Stimulated activated CD4-positive, alpha-beta T cell treated with anti-CD3 and anti-CD28 coated beads, TNF-alpha, amount 100 ng/mL, for 48 hours (primary cell): ENCODE data around the gene MTUS2.
A peak's percentile ranks its signal among the peaks of the same experiment; 100 is the strongest.

Experiments
- DNase-seq, 3 donors: peaks; one replicate each; pipeline ENCODE4 v3.0.0-alpha.2; 2020; ENCODE audit warnings: low read depth in 3 of 3

The MTUS2 gene

DNA sequence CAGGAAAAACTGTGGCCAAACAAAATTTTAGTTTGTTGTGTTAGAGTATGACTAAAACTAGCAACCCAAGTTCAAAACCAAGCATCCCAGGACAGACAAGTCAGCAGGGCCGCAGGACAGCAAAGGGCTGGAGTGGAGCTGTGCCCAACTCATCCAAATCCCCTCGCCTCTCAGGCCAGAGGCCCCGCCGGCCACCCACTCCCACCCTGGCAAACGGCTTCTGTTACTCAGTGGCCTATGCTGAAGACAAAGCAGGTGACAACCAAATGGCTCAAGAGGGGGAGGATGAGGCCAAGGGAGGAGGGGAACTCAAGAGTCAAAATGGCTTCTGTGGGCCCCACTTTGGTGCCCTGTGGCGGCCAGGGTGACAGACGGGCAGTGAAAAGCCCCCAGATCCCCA lies 705.6 kb downstream of the MTUS2 start:
- DNase-seq = no peak

DNA sequence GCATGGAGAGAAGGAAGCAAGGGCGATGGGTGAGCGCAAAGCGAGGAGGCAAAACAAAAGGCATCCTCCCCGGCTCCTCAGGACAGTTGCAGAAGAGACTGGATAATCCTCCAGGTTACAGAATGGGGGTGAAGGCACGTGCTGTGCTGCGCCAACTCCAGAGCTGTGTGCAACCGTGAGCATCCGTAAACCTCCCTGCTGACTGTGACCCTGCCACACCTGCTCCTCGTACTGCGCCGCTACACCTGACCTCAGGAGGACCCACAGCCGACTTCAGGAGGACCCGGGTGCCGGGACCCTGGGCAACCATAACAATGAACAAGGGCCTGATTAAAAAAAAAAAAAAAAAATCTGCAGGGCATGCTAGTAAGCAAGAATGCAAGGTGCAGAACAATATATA lies 706.6 kb downstream of the MTUS2 start:
- no peak for DNase-seq

DNA sequence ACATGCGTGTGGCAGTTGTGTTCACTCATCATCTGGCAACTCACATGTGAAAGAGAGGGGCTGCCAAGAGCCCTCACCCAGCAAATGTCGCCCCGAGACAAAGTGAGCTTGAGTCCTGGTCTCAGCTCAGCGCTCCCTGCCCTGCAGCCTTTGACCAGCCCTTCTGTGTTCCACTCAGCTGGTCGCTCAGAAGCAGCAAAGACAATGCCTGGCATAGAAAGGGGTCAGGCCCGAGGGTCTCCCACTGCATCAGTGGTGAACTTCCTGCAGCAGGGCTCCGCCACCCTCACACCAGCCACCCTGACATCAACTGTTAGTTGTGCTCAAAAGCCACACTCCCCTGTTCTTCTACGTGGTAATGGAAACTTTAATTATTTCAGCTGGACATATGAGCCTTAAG lies 707.4 kb downstream of the MTUS2 start:
- DNase-seq = no peak

DNA sequence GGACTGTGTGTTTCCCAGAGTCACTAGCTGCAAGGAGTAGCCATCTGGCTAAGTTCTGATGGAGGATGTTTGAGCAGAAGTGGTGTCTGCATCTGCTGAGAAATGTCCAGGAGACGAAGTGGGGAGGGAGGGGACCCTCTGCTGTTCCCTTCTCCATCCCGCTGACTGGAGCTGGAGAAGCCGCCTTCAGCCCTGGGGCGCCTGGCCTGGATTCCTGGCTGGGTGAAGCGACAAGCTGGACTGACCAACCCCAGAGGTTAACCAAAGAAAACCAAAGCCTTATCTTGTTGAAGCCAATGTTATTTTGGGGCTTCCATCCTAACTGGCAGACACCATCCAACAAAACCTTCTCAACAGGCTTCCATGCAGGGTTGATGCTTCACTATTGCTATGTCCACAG lies 707.8 kb downstream of the MTUS2 start:
- DNase-seq = no peak

DNA sequence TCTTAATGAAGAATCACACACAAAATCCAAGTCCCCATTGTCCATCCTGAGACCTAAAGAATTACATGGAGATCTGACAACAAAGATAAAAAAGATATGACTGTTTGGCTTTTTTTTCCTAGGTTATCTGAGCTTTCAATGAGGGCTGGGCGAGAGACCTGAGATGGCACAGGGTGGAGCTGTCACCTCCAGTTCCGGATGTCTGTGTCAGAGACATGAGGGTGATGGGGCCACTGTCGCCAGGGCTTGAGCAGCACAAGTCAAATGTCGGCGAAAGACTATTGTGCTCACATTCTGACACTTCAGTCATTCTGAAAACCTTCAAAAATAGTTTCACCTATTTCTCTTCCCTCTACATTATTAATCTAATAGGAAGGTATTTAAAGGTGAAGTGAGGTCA lies 709.6 kb downstream of the MTUS2 start:
- no peak for DNase-seq

DNA sequence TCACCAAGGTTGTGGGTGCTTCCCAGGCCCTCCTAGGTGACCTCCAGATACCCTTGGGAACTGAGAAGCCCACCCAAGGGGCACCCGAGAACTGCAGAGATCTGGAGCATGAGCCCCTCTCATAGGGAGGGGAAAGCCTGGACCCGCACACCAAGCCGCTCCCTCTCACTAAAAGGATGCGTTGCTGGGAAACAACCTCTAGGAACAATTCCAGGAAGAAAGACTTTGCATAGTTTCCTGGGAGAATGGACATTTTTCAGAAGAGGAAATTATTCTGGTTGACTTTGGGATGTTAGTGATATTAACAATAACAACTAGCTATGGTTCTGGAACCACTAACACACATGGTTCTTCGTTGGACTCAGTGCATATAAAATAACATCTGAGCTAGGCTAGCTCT lies 710.8 kb downstream of the MTUS2 start:
- DNase-seq = no peak

DNA sequence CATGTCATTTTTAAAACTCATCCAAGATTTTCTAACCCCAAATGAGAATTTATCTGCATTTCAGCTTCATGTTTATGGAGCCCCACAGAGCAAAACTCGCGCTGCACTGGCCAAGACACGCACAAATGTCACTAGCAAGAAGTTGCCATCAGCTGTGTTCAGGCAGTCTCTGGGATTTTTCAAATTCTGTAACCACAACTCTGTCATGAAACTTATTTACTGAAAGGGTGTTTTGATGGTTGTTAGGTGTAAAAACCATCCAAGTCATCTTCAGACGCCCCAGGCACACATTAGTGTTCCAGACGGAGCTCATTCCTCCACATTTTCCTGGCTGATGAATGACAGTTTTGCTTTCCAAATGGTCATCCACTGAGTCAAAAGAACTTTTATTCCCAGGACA lies 712.0 kb downstream of the MTUS2 start:
- DNase-seq = no peak

DNA sequence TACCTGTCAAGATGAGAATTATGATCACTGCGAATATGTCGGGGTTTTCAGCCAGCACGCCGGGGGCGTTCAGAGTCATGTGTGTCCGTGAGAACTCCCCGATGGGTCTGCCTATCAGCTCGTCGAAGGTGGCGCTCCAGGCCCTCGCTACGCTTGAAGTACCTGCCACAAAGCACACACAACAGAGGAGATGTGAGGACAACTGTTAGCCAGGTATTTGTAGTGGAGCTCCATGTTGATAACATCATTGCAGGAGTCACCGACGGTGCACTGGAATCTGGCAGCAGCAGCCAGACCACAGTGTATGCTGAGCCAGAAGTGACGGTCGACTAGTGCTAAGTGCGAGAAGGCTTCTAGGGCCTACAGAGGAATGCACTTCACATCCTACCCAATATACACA lies 712.7 kb downstream of the MTUS2 start:
- no peak for DNase-seq

DNA sequence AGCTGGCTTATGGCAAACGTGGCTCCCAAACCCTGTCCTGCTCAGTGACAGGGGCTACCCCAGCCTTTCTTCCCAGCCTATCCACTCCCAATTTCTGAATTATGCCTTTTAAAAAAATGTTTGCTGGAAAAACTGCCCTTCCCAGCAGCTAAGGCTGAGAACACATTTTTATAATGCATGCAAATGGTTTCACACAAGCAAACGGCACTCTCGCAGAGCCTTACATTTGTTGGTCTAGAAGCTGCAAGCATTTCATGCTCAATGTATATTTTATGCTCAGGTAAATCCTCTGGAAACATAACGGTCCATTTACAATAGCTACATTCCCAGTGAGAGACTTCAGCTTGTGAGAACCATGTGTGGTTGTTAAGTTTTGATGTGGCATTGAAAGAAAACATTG lies 713.9 kb downstream of the MTUS2 start:
- DNase-seq = no peak

DNA sequence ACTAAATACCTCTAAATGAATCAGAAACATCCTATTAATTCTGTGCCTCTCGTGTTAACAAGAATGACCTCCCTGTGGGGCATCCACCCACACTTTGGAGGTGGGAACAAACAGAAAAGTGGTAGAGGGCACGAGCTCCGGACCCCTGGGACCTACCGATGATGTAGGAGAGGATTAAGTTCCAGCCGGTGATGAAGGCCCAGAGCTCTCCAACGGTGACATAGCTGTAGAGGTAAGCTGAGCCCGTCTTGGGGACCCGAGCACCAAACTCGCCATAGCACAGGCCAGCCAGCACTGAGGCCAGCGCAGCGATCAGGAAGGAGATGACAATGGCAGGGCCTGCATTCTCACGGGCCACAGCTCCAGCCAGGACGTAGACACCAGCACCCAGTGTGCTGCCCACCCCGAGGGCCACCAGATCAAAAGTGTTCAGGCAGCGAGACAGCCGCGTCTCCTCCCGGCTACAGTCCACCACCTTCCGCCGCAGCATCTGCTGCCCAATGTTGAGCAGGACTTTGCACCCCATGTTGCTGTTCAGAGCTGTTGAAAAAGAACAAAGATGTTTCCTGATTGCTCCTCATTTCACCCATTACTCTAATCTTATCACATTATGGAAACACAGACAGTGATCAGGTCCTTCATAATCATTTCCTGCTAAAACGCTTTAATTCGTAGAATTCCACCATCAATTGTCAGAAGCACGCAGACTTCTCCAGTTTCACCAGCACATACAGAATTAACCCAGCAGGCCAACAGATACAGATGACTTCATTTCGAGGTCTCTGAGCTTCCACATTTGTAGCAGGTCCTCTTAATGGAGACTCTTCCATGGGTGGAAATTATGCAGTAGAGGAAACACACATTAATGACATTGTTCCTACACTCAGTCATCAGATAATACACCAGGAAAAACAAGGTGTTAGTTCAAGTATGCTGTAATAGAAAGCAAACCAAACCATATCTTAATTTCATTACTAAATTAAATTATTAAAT lies 715.8 kb downstream of the MTUS2 start:
- no peak for DNase-seq

DNA sequence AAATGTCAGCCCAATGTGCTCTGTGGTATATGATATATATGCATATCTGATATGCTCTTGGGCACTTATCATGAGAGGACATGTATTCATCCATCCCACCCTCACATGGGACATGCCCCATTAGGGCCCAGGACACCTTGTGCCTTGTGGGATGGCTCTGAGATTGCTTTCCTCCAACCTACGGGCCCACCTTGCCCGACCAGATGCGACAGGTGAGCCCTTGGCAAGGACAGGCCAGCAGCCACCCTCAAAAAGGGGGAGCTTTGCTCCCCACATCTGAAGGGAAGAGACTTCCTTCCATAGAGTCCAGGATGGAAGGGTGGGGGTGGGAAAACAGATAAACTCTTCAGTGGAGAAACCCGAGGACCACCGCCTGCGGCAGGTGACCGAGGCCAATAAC lies 716.7 kb downstream of the MTUS2 start:
- no peak for DNase-seq

DNA sequence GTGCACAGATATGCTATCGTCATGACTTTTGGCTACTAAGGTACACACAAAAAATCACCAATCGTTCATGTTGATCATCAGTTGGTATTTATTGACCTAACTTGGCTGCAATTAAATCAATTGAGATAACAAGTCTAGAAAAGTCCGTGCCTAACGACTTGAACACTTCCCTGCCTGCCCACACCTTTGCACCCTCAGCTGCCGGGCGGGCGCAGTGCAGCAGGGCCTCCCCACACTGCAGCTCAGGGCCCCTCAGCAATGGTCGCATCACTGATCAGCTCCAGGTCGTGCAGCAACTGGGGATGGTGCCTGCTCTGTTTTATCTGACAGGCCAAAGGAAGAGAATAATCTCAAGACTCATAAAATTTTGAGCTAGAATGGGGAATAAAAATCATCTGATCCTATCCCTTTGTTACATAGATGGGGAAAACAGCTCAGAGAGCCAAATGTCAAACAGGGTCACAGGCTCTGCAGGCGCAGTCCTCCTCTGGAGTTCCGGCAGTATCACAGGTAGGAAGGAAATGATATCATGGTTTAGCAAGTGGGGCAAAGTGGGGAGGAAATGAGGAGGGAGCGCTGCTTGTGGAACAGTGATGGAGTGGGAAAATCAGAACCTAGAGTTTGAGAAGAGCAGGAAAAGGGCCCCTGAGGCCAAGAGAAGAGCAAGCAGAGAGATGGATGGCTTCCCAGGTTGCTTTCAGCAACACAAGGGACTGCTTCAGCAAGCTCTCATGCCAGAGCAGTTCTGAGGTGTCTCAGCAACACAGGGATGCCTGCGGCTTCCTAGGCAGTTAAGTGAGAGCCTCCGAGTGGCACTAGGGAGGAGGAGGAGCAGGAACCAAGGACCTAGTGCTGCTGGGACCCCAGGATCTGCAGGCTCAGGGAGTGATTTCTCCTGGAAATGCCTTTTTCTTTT lies 717.9 kb downstream of the MTUS2 start:
- no peak for DNase-seq

DNA sequence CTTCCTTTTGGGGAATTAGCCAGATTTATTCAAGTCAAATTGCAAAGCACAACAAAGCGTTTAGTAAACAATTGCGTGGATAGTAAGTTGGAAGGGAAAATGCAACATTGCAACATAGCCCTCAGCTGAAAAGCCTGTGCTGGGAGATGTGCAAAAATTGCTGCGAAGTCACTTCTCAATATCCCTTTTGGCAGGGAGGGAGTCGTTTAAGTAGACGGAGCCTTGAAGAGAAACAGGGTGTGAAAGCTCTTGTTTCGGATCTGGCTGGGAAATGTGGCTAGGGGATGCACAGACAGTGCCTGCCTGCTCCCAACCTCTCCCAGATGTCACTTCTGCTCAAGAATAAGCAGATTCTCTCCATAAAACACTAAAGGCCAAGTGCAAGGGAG lies 718.5 kb downstream of the MTUS2 start:
- no peak for DNase-seq

DNA sequence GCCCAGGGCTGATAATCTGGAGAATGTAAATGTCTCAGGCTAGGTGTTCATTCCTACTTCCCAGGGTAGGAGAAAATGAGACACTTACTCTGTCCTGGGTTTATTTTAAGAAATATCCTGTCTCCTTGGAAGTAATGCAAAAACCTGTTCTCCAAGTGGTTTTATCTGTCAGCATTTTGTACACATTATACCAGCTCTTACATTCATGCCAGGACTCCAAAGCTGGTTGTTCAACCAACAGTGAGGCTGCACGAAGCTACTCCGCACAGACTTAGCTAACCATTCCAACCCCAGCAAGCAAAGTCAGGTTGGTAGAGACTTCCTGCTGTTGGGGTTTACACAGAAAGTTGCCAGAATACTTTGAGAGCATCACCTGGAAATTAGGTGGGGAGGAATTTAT lies 719.7 kb downstream of the MTUS2 start:
- DNase-seq = no peak

DNA sequence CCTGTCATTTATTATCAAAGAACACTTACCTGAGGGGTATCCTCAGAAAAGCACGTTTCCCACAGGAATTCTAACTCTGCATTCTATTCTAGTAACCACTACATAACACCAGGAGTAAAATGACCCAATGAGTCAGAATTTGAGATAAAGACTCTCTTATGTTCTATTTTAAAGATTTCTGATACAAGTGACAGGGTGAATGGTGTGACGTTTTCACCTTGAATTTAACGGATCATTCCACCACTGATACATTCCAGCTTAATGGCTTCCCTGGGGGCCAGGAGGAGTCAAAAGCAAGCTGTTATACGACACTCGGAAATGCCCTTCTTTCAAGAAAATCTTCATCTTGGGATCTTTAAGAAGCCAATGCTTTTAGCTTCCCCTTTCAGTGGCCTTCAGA lies 720.2 kb downstream of the MTUS2 start:
- no peak for DNase-seq

DNA sequence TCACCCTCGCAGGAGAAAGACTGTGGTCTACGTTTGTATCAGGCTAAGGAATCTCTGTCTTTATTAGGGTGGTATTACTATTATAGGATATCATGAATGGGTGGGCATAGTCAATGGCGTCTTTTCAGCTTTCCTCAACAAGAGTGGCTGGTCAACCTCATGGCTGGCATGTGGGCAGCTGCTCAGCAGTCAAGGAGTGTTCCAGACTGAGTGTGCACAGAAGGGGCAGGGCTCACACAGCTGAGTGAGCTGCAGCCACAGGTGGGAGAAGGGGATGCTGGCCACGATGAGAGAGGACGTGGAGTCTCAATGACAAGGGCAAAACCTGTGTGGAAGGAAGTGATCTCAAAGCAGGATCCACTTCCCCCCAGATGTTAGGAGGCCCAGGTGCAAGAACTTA lies 720.7 kb downstream of the MTUS2 start:
- no peak for DNase-seq

DNA sequence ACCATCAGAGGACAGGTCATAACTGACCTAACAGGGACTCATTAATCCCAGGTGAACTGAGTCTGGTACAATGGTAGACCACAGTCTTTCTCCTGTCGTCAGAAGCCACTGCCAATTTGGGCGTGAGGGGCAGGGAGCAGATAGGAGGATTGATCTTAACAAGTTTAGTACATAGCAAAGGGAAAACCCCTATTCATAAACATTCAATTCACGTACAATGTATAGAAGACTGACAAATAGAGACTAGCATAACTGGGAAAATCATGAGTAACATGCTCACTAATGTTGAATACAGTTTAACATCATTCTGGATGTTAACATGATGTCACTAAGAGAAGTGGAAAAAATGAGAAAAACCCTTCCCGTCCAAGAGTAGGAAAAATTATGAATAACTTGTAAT lies 721.3 kb downstream of the MTUS2 start:
- no peak for DNase-seq

DNA sequence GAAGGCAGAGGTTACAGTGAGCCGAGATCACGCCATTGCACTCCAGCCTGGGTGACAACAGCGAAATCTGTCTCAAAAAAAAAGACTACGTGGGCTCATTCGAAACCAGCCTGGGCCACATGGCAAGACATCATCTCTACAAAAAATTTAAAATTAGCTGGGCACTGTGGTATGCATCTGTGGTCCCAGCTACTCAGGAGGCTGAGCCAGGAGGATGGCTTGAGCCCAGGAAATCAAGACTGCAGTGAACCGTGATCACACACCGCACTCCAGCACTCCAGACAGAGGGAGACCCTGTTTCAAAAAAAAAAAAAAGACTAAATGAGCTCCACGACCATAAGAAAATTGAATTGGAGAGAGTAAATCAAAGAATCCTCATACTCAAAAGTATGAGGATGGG lies 722.2 kb downstream of the MTUS2 start:
- no peak for DNase-seq

DNA sequence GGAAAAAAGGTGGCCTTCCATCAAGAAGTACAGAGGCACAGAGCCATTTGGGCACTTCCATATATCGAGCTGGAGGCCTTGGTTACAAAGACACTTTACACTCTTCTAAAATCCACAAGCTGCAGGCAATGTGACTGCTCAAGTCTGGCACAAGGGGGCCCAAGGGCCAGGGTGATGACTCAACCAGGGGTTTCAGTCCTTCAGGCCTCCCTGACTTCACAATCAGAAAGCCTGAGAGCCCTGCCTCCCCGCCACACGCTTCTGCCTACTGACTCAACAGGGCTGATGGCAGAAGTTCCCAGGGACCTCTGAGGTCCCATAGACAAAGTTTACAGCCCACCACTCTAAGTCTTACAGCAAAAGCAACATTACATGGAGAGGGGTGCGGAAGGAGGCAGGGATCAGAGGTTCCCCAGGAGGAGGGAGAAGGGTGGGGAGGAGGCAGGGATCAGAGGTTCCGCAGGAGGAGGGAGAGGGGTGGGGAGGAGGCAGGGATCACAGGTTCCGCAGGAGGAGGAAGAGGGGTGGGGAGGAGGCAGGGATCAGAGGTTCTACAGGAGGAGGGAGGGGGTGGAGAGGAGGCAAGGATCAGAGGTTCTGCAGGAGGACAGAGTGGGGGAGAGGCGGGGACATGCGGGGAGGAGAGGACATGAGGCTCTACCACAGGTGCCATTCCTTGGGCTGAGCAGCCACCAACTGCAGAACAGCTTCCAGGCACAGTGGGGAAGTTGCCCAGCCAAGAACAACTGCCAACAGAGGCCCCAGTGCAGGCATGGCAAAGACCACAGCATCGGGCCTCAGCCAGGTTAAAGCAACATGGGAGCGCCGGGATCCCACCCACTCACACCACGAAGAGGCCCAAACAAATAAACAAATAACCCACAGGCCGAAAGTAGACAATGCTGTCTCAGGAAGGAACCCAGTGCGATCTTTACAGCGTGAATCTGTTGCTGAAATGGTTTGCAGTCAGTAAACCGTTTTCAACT lies 723.4 kb downstream of the MTUS2 start:
- peak; percentile 41 to 58 (median 57) for DNase-seq

DNA sequence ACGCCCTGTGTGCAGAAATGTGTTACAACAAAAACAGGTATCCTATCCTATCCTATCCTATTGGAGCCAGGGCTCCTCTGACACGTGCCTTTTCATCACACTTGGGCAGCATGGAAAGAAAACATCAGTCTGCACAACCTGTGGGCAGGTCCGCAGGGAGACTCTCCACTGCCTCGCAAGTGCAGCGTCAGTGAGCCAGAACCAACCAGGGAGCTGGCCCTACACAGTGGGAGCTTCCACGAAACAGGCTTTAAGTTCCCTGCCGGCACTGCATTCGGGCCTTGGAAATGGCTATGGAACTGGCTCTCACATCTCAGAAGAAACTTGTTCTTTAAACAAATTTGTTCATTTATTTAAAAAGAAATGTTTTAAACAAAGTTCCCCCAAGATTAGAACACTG lies 725.8 kb downstream of the MTUS2 start:
- DNase-seq = no peak

DNA sequence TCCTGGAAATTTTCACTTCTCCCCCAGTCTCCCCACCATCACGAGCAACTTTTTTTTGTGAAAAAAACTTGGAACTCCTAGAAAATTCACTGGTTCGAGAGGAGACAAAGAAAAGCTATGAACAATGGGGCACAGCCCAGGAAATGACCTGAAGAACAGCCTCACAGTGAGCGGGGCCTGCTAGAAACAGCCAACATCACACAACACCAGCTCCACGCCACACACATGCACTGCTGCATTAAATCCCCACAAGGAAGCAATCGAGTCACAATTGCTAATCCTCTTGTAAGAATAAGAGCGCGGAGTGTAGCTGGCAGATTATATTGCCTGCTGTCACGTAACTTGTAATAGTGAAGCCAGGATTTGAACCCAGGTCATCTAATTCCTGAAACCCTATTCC lies 726.5 kb downstream of the MTUS2 start:
- DNase-seq = no peak

DNA sequence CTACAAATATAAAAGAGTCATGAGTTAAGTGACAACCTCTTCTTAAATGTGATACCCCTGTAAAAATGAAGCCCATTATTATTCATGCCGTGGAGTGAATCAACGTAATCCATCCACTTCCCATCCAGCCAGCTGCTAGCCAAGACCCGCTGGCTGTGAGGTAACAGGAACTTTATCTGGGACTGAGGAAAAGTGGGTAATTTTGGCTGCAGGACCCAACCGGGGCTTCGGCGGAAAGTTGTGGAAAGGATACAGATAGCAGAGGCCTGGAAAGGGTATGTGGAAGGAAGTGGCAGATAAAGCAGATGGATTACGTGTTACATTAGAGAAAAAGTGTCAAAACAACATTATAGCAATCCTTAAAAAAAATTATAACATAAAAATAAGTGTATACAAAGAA lies 727.0 kb downstream of the MTUS2 start:
- DNase-seq = no peak
